NCI-H446 treated with DMSO at 0.1 percent for 48 hours (cell line): Measurements from ENCODE around the gene IL23R.
"Not testable (repeated sequence)": the region's sequence is repeated elsewhere in the genome, so short reads cannot be mapped to it uniquely, and the experiment has no call there.

ENCODE experiments used
- DNase-seq: peaks from one replicate; lab custom pipeline; 2025; lab: John Stamatoyannopoulos, UW

IL23R gene

GRCh38 chr1:67194209-67194863 lies 28.1 kb downstream of the IL23R start:
- no peak for DNase-seq

GRCh38 chr1:67200755-67201154 lies 34.5 kb downstream of the IL23R start:
- no peak for DNase-seq

- no peak for DNase-seq
Measured at GRCh38 chr1:67201891-67202290, 35.6 kb downstream of the IL23R start.

GRCh38 chr1:67204298-67204980 lies 38.2 kb downstream of the IL23R start:
- no peak for DNase-seq

GRCh38 chr1:67207398-67207797 lies 41.1 kb downstream of the IL23R start:
- not testable (repeated sequence) for DNase-seq

GRCh38 chr1:67208217-67208616 lies 42.0 kb downstream of the IL23R start:
- no peak for DNase-seq

GRCh38 chr1:67209521-67209920 lies 43.3 kb downstream of the IL23R start:
- DNase-seq: no peak

GRCh38 chr1:67211589-67212563 lies 45.6 kb downstream of the IL23R start:
- no peak for DNase-seq

GRCh38 chr1:67213164-67213563 lies 46.9 kb downstream of the IL23R start:
- no peak for DNase-seq

GRCh38 chr1:67213948-67214347 lies 47.7 kb downstream of the IL23R start:
- no peak for DNase-seq

GRCh38 chr1:67214420-67215174 lies 48.3 kb downstream of the IL23R start:
- DNase-seq: no peak

- no peak for DNase-seq
Measured at GRCh38 chr1:67216401-67216800, 50.1 kb downstream of the IL23R start.

GRCh38 chr1:67217417-67217816 lies 51.2 kb downstream of the IL23R start:
- DNase-seq: no peak

GRCh38 chr1:67217938-67218337 lies 51.7 kb downstream of the IL23R start:
- DNase-seq: no peak

- no peak for DNase-seq
Measured at GRCh38 chr1:67224856-67225255, 58.6 kb downstream of the IL23R start.

- no peak for DNase-seq
Measured at GRCh38 chr1:67226688-67227087, 60.4 kb downstream of the IL23R start.

GRCh38 chr1:67227196-67227595 lies 60.9 kb downstream of the IL23R start:
- no peak for DNase-seq

GRCh38 chr1:67228791-67229190 lies 62.5 kb downstream of the IL23R start:
- DNase-seq: no peak

GRCh38 chr1:67230539-67230938 lies 64.3 kb downstream of the IL23R start:
- no peak for DNase-seq

- no peak for DNase-seq
Measured at GRCh38 chr1:67236277-67236676, 70.0 kb downstream of the IL23R start.

- no peak for DNase-seq
Measured at GRCh38 chr1:67239738-67240137, 73.5 kb downstream of the IL23R start.

- no peak for DNase-seq
Measured at GRCh38 chr1:67241200-67241746, 75.0 kb downstream of the IL23R start.
